ENCODE data around the gene FARP2.
A peak's percentile ranks its signal among the peaks of the same experiment; 100 is the strongest.

The FARP2 gene

GRCh38 chr2:241329669-241330615 lies 26.1 kb upstream of the FARP2 start:
- no peak for DNase-seq (ENCODE audit: low read depth)

GRCh38 chr2:241330616-241330981 lies 25.5 kb upstream of the FARP2 start:
- DNase-seq (ENCODE audit: low read depth): no peak

- DNase-seq (ENCODE audit: low read depth): no peak
These were observed 21.3 kb upstream of the FARP2 start for GRCh38 chr2:241334813-241335212.

- DNase-seq (ENCODE audit: low read depth): no peak
These were observed 16.1 kb upstream of the FARP2 start for GRCh38 chr2:241339839-241340630.

- DNase-seq (ENCODE audit: low read depth): no peak
These were observed 15.4 kb upstream of the FARP2 start for GRCh38 chr2:241340631-241341163.

- no peak for DNase-seq (ENCODE audit: low read depth)
These were observed 11.0 kb upstream of the FARP2 start for GRCh38 chr2:241344925-241345651.

GRCh38 chr2:241349941-241350340 lies 6.1 kb upstream of the FARP2 start:
- DNase-seq (ENCODE audit: low read depth): no peak

- no peak for DNase-seq (ENCODE audit: low read depth)
These were observed 5.6 kb upstream of the FARP2 start for GRCh38 chr2:241350530-241350877.

- DNase-seq (ENCODE audit: low read depth): no peak
These were observed 5.0 kb upstream of the FARP2 start for GRCh38 chr2:241350878-241351639.

- DNase-seq (ENCODE audit: low read depth): no peak
These were observed 4.4 kb upstream of the FARP2 start for GRCh38 chr2:241351640-241352031.

GRCh38 chr2:241352227-241352626 lies 3.9 kb upstream of the FARP2 start:
- DNase-seq (ENCODE audit: low read depth): no peak

GRCh38 chr2:241354668-241355658 lies 1.1 kb upstream of the FARP2 start:
- peak; percentile 60 for DNase-seq (ENCODE audit: low read depth)

GRCh38 chr2:241356871-241357260 lies 781 bp downstream of the FARP2 start:
- no peak for DNase-seq (ENCODE audit: low read depth)

GRCh38 chr2:241357531-241357930 lies 1.4 kb downstream of the FARP2 start:
- DNase-seq (ENCODE audit: low read depth): no peak

- DNase-seq (ENCODE audit: low read depth): no peak
These were observed 2.4 kb downstream of the FARP2 start for GRCh38 chr2:241358470-241358869.

- no peak for DNase-seq (ENCODE audit: low read depth)
These were observed 3.5 kb downstream of the FARP2 start for GRCh38 chr2:241359481-241360045.

GRCh38 chr2:241363426-241363825 lies 7.3 kb downstream of the FARP2 start:
- no peak for DNase-seq (ENCODE audit: low read depth)

GRCh38 chr2:241364781-241365180 lies 8.7 kb downstream of the FARP2 start:
- DNase-seq (ENCODE audit: low read depth): no peak

- DNase-seq (ENCODE audit: low read depth): no peak
These were observed 10.6 kb downstream of the FARP2 start for GRCh38 chr2:241366678-241367077.

- DNase-seq (ENCODE audit: low read depth): no peak
These were observed 12.6 kb downstream of the FARP2 start for GRCh38 chr2:241368643-241369042.

Data from activated T-cell treated with anti-CD3 and anti-CD28 coated beads for 1 hour (primary cell).